Stomach smooth muscle (tissue), 2 donors: ENCODE data around the gene GAD1.
A peak's percentile ranks its signal among the peaks of the same experiment; 100 is the strongest.

Source experiments
- H3K27ac ChIP-seq: one replicate; pipeline ENCODE4 v1.7.0; 2013; ENCODE audit warnings: mild to moderate bottlenecking, low read length, inconsistent platforms
- H3K27me3 ChIP-seq, 2 donors: one replicate each; pipeline ENCODE4 v1.7.0; 2013; ENCODE audit warnings: low read length in 2 of 2; ENCODE audit not compliant: insufficient read depth in 2 of 2, control insufficient read depth in 1 of 2
- H3K36me3 ChIP-seq, 2 donors: one replicate each; pipeline ENCODE4 v1.7.0; 2013; ENCODE audit warnings: low read length in 2 of 2; ENCODE audit not compliant: control insufficient read depth in 2 of 2, insufficient read depth in 2 of 2
- H3K4me1 ChIP-seq: one replicate; pipeline ENCODE4 v1.7.0; 2013; ENCODE audit warnings: low read length; ENCODE audit not compliant: control insufficient read depth, insufficient read depth
- H3K4me3 ChIP-seq, 2 donors: one replicate each; pipeline ENCODE4 v1.7.0; 2013; ENCODE audit warnings: low read length in 2 of 2
- H3K9ac ChIP-seq, 2 donors: one replicate each; pipeline ENCODE4 v1.7.0; 2013; ENCODE audit warnings: low read length in 2 of 2, mild to moderate bottlenecking in 1 of 2
- H3K9me3 ChIP-seq, 2 donors: one replicate each; pipeline ENCODE4 v1.7.0; 2013; ENCODE audit warnings: low read length in 2 of 2; ENCODE audit not compliant: control insufficient read depth in 2 of 2
- donor health status: healthy.
- donor health status: Pancreatic carcinoma.

The GAD1 gene

GRCh38 chr2:170847716-170848115 is 31.0 kb downstream of the GAD1 start:
- H3K27me3 ChIP-seq, result peaks cover 0 to 2% of the 10 kb centered on the region in 2 donors
- no peaks in the 10 kb centered on the region for H3K36me3 ChIP-seq
- H3K4me1 ChIP-seq, result no peaks in the 10 kb centered on the region
- no peak overlapping the region for H3K27ac ChIP-seq
- H3K9ac ChIP-seq, result no peak overlapping the region
- no peaks in the 10 kb centered on the region for H3K9me3 ChIP-seq
- no peak overlapping the region for H3K4me3 ChIP-seq

GRCh38 chr2:170848587-170848986 is 31.9 kb downstream of the GAD1 start:
- Histone ChIP-seq H3K4me3 (no peak overlapping the region), H3K9me3 (no peaks in the 10 kb centered on the region), H3K27me3 (peaks cover 0 to 2% of the 10 kb centered on the region in 2 donors), H3K9ac (no peak overlapping the region), H3K36me3 (no peaks in the 10 kb centered on the region), H3K4me1 (no peaks in the 10 kb centered on the region), H3K27ac (no peak overlapping the region)

GRCh38 chr2:170850251-170850650 is 33.6 kb downstream of the GAD1 start:
- no peaks in the 10 kb centered on the region for H3K9me3 ChIP-seq
- no peaks in the 10 kb centered on the region for H3K36me3 ChIP-seq
- H3K4me3 ChIP-seq, result no peak overlapping the region

GRCh38 chr2:170851635-170852034 is 34.9 kb downstream of the GAD1 start:
- no peak overlapping the region for H3K9ac ChIP-seq
- H3K36me3 ChIP-seq, result no peaks in the 10 kb centered on the region
- H3K27me3 ChIP-seq, result no peaks in the 10 kb centered on the region
- no peak overlapping the region for H3K27ac ChIP-seq
- H3K4me1 ChIP-seq, result no peaks in the 10 kb centered on the region
- H3K9me3 ChIP-seq, result no peaks in the 10 kb centered on the region
- no peak overlapping the region for H3K4me3 ChIP-seq

More at GRCh38 chr2:170850251-170850650, 33.6 kb downstream of the GAD1 start:
- Histone ChIP-seq H3K27ac (no peak overlapping the region), H3K4me1 (no peaks in the 10 kb centered on the region), H3K27me3 (no peaks in the 10 kb centered on the region), H3K9ac (no peak overlapping the region)

- H3K9me3 ChIP-seq, result no peaks in the 10 kb centered on the region
- H3K4me3 ChIP-seq, result no peak overlapping the region
- no peaks in the 10 kb centered on the region for H3K4me1 ChIP-seq
- no peak overlapping the region for H3K27ac ChIP-seq
- no peaks in the 10 kb centered on the region for H3K27me3 ChIP-seq
- no peak overlapping the region for H3K9ac ChIP-seq
- H3K36me3 ChIP-seq, result no peaks in the 10 kb centered on the region
Measured at GRCh38 chr2:170856066-170856465, 39.4 kb downstream of the GAD1 start.

- no peak overlapping the region for H3K4me3 ChIP-seq
- no peaks in the 10 kb centered on the region for H3K27me3 ChIP-seq
- no peaks in the 10 kb centered on the region for H3K4me1 ChIP-seq
- H3K9ac ChIP-seq, result no peak overlapping the region
- H3K36me3 ChIP-seq, result no peaks in the 10 kb centered on the region
- no peaks in the 10 kb centered on the region for H3K9me3 ChIP-seq
- no peak overlapping the region for H3K27ac ChIP-seq
Measured at GRCh38 chr2:170862286-170862902, 45.7 kb downstream of the GAD1 start.

GRCh38 chr2:170863087-170863486 is 46.4 kb downstream of the GAD1 start:
- H3K27ac ChIP-seq, result no peak overlapping the region
- H3K27me3 ChIP-seq, result no peaks in the 10 kb centered on the region
- no peaks in the 10 kb centered on the region for H3K4me1 ChIP-seq
- no peak overlapping the region for H3K9ac ChIP-seq
- H3K9me3 ChIP-seq, result no peaks in the 10 kb centered on the region
- H3K4me3 ChIP-seq, result no peak overlapping the region
- no peaks in the 10 kb centered on the region for H3K36me3 ChIP-seq

GRCh38 chr2:170869036-170869435 is 52.3 kb downstream of the GAD1 start:
- Histone ChIP-seq H3K27me3 (peaks cover 0 to 3% of the 10 kb centered on the region in 2 donors), H3K36me3 (no peaks in the 10 kb centered on the region), H3K4me3 (no peak overlapping the region), H3K4me1 (peaks cover 9% of the 10 kb centered on the region), H3K27ac (no peak overlapping the region), H3K9me3 (no peaks in the 10 kb centered on the region), H3K9ac (no peak overlapping the region)

GRCh38 chr2:170869461-170869860 is 52.8 kb downstream of the GAD1 start:
- Histone ChIP-seq H3K4me3 (no peak overlapping the region), H3K27ac (no peak overlapping the region), H3K4me1 (peaks cover 9% of the 10 kb centered on the region), H3K9me3 (no peaks in the 10 kb centered on the region), H3K9ac (no peak overlapping the region), H3K27me3 (peaks cover 0 to 3% of the 10 kb centered on the region in 2 donors), H3K36me3 (no peaks in the 10 kb centered on the region)

- H3K9me3 ChIP-seq, result no peaks in the 10 kb centered on the region
- H3K36me3 ChIP-seq, result no peaks in the 10 kb centered on the region
- H3K4me1 ChIP-seq, result peaks cover 9% of the 10 kb centered on the region
- H3K9ac ChIP-seq, result peak overlapping the region; percentile 46 to 55
- no peak overlapping the region for H3K27ac ChIP-seq
- H3K27me3 ChIP-seq, result peaks cover 0 to 3% of the 10 kb centered on the region in 2 donors
- H3K4me3 ChIP-seq, result peak overlapping the region; percentile 52 to 64
Measured at GRCh38 chr2:170873035-170873692, 56.5 kb downstream of the GAD1 start.

GRCh38 chr2:170878066-170878465 is 61.4 kb downstream of the GAD1 start:
- Histone ChIP-seq H3K27ac (no peak overlapping the region), H3K9ac (no peak overlapping the region)

More at GRCh38 chr2:170878066-170878465, 61.4 kb downstream of the GAD1 start:
- no peaks in the 10 kb centered on the region for H3K36me3 ChIP-seq
- H3K27me3 ChIP-seq, result no peaks in the 10 kb centered on the region
- no peaks in the 10 kb centered on the region for H3K9me3 ChIP-seq
- peaks cover 5% of the 10 kb centered on the region for H3K4me1 ChIP-seq
- no peak overlapping the region for H3K4me3 ChIP-seq
